HG03432 (cell line): ENCODE measurements around the gene PROSER2.

Experiments
- ATAC-seq: cut with Tn5 transposase; IDR thresholded peaks from one replicate; pipeline ENCODE4 v1.9.1; 2021; ENCODE audit warnings: mild to moderate bottlenecking, moderate library complexity; ENCODE audit not compliant: unreplicated experiment

The PROSER2 gene

DNA sequence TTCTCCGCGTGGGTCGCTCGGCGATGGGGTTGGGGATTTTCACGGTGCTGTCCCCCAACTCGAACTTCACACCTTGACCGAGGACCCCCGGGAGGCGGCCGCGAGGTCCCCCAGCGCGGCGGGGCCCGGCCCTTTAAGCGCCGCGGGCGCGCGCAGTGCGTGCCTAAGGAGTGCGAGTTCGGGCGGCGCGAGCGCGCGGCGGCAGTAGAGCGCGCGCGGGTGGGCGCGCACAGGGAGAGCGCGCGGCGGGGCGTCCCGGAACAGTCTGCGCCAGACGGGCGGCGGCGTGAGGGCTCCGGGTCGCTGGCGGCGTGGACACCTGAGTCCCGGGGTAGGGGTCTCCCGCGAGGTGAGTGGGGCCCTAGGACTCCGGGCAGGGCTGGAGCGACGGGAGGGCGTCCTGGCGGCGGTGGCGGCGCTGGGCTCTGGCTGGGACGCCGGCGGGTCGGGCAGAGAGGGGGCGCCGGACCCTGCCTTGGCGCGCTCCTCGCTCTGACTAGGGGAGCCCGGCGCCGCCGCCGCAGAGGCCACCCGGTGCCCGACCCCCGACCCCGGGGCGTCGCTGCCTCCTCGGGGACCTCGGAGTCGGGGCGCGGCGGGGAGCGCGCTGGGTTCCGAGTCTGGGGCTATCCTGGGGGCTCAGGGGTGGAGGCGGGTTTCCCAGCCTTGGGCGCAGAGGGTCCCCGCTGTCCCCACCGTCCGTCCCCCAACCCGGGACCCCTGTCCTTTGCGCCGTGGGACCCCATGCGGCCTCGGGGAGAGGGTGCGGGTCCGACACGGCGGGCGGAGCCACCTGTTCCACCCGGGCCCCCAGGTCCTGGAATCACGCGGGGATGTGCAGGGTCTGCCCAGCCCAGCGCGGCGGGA, at the start of gene PROSER2:
Gene PROSER2 (plus strand): TSS at position 235 of the 867 bp plus-strand sequence. CDS start 28,722 bp downstream, outside the sequence.
- peak; percentile 73 for ATAC-seq

DNA sequence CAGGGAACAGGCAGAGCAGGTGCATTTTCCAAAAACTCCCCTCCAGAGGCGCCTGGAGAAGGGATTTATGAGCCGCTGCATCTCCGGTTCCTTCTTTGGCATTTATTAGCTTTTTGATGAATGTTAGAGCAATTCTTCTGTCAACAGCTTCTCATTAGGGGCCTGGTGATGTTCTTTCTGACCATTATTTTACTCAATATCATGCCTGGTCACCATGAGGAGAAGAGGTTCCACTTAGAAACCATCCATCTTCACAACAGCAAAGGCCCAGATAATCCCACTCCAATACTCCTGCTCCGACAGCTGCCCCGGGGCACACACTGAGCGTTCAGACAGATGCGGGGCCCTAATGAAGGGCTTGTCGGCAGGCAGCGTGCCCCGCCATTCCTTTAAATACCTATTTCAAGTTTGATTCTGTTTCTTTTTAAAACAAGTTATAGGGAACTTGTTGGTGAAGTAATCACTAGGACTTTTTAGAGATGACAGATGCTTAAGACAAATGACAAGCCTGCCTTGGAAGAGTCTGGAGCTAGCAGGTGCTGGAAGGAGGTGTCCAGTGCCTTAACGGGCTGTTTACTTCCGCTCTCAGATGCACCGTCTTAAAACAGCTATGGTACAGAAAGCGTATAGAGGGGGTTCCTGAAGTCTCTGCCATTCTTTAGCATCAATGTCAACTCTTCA, 49.3 kb upstream of the PROSER2 start:
- no peak for ATAC-seq

- ATAC-seq, result no peak
Observed at GRCh38 chr10:11775412-11775811, 47.7 kb upstream of the PROSER2 start.

DNA sequence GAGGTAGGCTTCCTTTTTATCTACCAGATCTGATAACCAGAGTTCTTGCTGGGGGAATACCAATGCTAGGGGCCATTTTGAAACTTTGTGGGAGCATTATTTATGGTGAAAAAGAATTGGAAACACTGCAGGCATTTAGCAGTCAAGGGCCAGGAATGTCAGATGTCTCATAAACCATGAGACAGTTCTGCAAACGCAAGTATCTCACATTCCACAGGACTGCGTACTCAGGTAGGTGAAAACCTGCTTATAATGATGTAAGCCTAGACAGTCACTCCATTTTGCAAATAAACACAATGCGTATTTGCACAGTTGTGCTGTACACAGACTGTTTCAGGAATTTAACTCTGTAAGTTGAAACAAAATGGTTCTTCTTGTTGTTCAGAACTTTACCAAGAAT, 47.1 kb upstream of the PROSER2 start:
- ATAC-seq, result no peak

GRCh38 chr10:11781114-11781513, 42.0 kb upstream of the PROSER2 start:
- ATAC-seq, result no peak

DNA sequence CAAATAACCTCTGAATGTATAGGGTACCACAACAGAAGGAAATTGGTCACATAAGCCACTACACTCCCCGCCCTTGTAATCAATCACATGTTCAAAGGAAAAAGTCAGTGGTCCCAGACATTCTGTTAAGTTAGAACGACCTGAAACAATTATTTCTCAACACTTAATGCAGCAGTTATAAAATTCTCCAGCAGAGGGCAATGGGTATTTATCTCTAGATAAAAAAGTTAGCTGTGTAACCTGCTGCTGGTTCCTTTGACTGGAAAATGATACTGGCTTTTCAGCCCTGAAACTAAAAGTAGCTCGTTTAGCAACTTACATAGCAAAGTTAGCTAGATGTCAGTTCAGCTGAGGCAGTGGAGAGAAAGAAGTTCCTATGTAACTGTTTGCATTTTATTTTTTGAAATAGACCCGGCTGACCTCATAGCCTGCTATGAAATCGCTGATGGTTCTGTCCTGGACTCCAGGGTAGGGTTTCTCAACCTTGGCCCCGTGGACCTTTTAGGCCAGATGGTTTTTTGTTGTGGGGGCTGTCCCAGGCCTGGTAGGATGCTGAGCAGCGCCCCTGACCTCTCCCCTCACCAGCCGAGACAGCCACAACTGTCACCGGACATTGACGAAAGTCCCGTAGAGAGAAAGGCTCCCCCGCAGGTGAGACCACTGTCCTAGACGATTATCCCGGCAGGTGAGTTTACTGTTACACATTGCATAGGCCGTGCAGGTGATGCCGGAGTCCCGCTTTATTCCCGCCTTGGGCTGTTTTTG, 40.2 kb upstream of the PROSER2 start:
- no peak for ATAC-seq

- ATAC-seq, result no peak
Observed at GRCh38 chr10:11783558-11783865, 39.6 kb upstream of the PROSER2 start.

DNA sequence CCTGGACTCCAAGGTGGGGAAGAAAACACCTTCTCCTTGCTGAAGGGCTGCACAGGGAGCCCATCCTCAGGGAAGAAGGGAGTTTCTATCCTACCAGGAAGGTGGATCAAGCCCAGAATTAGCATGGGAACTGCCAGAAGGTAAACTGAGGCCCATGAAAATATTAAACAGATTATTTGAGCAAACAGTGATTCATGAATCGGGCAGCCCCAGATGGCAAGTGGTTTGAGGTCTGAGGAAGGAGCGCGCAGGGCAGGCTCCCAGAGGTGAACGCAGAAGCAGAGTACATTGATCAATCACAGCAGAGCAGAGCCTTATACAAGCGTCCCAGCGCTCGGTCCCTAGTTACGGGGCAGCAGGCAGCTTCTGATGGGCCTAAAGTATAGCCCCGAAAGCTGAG, 35.8 kb upstream of the PROSER2 start:
- ATAC-seq, result no peak

- ATAC-seq, result no peak
Observed at GRCh38 chr10:11787846-11788245, 35.3 kb upstream of the PROSER2 start.

DNA sequence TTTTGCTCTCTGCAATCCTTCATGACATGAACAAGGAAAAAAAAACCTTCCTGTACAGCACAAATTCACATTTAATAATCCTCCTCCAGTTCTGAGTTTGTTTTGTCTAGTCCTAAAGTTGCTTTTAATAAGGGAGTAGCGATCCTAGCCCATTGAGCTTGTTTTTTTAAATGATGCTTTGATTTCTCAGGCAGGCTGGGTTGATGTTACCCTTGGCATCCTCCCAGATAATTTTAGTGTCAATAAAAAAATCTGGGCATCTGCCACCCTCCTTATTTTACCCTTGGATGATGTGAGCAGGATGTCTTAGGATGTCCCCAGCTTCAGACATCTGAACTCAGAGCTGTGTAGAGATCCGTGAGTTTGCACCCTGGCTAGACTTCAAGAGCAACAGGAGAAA, 33.9 kb upstream of the PROSER2 start:
- ATAC-seq, result no peak

DNA sequence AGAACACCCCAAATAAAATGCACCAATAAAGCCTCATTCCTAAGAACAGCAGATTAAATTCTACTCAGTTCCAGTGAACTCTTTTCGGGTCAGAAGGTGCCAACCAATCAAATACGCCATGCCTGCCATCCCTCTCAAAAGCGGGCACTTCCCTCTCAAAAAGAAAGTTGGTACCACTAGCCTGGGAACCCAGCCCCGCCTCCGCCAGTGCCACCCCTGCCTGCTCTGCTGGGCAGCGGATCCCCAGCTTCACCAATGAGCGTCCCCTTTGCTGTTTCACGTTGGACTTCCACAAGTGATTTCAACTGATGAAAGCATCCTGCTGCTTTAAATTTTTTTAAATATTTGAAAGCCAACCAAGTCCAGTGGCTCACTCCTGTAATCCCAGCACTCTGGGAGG, 33.2 kb upstream of the PROSER2 start:
- ATAC-seq, result no peak

- no peak for ATAC-seq
Observed at GRCh38 chr10:11793762-11794479, 29.2 kb upstream of the PROSER2 start.

GRCh38 chr10:11794566-11794965, 28.6 kb upstream of the PROSER2 start:
- no peak for ATAC-seq

DNA sequence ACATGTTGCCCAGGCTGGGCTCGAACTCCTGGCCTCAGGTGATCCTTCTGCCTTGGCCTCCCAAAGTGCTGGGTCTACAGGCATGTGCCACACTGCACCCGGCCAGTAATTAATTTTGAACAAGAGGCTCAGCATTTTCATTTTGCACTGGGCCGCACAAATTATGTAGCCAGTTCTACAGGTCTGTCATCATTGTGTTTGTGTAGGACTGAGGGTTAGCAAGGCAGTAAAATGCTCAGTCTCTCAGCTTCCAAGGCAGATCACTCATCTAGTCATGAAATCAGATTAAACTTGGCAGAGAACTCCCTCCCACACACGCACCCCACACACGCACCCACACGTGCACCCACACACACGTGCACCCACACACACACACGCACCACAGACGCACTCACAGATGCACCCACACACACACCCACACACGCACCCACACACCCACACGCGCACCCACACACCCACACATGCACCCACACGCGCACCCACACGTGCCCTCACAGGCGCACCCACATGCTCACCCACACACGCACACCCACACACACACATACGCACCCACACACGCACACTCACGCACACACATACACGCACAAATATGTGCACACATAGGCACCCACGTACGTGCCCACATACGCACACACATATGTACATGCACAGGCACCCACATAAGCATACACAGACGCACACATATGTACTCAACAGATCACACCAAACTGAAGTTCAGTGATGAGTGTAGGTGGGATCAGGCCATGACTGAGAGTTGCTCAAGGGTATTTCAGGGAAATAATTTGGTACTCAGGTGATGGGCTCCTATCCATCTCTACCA, 27.8 kb upstream of the PROSER2 start:
- no peak for ATAC-seq

DNA sequence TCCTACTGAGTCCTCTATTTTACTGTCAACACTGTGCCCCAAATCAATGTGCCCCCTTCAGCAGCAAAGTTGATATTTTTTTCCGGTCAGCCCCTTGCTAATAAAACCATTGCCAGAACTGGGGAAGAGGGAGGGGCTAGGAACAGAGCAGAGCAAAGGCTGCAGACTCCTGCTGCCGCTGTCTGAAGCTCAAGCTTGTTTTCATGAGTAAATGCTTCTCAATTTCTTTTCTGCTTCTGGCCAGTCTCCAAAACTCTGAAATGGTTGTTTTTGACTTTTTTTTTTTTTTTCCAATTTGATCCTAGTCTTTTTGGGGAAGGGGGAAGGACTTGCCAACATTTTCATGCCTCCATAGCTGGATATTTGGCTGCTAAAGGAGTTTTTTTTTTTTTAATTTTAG, 26.7 kb upstream of the PROSER2 start:
- ATAC-seq, result no peak

- ATAC-seq, result no peak
Observed at GRCh38 chr10:11797281-11797680, 25.9 kb upstream of the PROSER2 start.

DNA sequence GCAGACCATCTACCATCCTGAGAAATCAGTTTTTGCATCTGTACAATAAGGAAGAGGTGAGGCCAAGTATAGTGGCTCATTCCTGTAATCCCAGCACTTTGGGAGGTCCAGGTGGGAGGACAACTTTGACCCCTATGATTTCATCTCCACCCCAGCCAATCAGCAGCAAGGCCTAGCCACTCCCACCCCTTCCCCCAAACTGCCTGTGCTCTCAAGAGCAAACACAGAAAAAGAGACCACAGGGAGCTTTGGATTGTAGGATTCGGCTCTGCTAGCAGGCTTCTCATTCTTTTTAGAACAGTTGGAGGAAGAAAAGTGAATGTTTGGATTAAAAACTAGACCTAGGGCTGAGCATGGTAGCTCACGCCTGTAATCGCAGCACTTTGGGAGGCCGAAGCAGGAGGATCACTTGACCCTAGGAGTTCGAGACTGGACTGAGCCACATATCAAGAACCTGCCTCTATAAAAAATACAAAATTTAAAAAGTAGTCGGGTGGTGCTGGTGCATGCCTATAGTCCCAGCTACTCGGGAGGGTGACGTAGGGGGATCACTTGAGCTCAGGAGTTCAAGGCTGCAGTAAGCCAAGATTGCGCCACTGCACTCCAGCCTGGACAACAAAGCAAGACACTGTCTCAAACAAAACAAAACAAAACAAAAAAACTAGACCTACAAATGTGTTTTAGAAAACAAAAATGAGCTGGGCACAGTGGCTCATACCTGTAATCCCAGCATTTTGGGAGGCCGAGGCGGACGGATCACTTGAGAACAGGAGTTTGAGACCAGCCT, 25.1 kb upstream of the PROSER2 start:
- ATAC-seq, result no peak

DNA sequence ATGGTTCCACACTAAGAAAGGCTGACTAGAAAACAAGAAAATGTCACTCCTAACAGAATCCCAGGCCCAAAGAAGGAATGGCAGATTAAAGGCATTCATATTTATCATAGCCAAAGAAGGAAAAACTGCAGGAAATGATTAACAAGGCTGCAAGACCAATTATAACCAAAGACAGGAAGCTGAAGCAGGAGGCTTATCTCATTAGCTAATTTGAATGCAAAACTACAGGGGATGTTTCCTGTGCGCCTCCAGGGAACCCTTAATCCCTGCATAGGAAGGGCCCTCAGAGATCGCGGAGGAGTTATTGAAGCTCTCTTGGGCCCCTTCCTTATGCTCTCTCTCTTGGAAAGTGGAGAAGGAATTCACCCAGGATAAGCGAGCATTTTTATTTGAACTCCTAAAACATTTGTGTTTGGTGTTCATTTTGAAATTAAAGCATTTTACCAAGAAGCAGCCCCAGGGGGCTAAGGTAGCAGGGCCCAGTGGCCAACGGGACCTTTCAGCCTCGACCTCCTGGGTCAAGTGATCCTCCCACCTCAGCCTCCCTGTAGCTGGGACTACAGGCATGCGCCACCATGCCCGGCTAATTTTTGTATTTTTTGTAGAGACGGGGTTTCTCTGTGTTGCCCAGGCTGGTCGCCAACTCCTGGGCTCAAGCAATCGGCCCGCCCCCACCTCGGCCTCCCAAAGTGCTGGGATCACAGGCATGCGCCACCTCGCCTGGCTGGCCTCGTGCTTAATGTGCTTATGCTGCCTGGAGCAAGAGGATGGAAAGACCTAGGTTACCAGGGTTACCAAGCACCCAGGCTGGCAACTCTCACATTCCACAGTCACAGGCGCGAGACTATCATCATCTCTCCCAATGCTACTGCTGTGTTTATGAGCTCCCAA, 24.1 kb upstream of the PROSER2 start:
- no peak for ATAC-seq

DNA sequence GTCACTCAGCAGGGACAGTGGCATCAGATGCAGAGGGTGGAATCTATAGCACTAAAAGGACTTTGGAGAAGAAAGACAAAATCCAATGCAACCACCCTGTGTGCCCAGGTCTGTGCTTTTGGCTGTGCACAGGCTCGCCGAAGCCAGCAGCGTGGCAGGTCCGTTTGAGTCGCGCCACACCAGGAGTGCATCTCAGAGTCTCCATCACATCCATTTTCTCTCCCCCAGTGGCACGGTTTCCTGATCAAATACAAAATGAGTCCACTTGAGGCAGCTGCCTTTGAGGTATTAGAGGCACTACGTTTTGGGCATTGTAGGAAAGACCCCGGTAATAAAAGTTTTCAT, 23.4 kb upstream of the PROSER2 start:
- no peak for ATAC-seq
